Stimulated activated naive CD4-positive, alpha-beta T cell (primary cell): Measurements from ENCODE around the gene CNP.

Experiments
- DNase-seq, 6 experiments: peaks; one replicate each; lab custom pipeline; 2025; lab: John Stamatoyannopoulos, UW

The CNP gene

GRCh38 chr17:41972571-41973407, 6.2 kb downstream of the CNP start:
- no peak for DNase-seq

GRCh38 chr17:41973408-41973811, 6.8 kb downstream of the CNP start:
- DNase-seq = no peak

- no peak for DNase-seq
These were observed 7.4 kb downstream of the CNP start for GRCh38 chr17:41974031-41974430.

GRCh38 chr17:41974658-41975057, 8.1 kb downstream of the CNP start:
- DNase-seq = no peak

- no peak for DNase-seq
These were observed 8.8 kb downstream of the CNP start for GRCh38 chr17:41975099-41976083.

GRCh38 chr17:41976142-41976768, 9.7 kb downstream of the CNP start:
- DNase-seq = no peak

GRCh38 chr17:41977991-41978390, 11.4 kb downstream of the CNP start:
- DNase-seq = no peak

- no peak for DNase-seq
These were observed 15.6 kb downstream of the CNP start for GRCh38 chr17:41982026-41982760.

- no peak for DNase-seq
These were observed 17.9 kb downstream of the CNP start for GRCh38 chr17:41984454-41984853.

- no peak for DNase-seq
These were observed 19.3 kb downstream of the CNP start for GRCh38 chr17:41985919-41986318.

GRCh38 chr17:41986634-41987033, 20.0 kb downstream of the CNP start:
- DNase-seq = no peak

- no peak for DNase-seq
These were observed 21.0 kb downstream of the CNP start for GRCh38 chr17:41987642-41988041.

GRCh38 chr17:41988418-41988817, 21.8 kb downstream of the CNP start:
- no peak for DNase-seq

GRCh38 chr17:41989702-41990419, 23.3 kb downstream of the CNP start:
- no peak for DNase-seq

- no peak for DNase-seq
These were observed 26.0 kb downstream of the CNP start for GRCh38 chr17:41992576-41992975.

GRCh38 chr17:41996855-41997164, 30.2 kb downstream of the CNP start:
- no peak for DNase-seq

- DNase-seq = no peak
These were observed 31.9 kb downstream of the CNP start for GRCh38 chr17:41998497-41998896.

- DNase-seq = no peak
These were observed 34.0 kb downstream of the CNP start for GRCh38 chr17:42000413-42001133.

GRCh38 chr17:42001729-42002128, 35.1 kb downstream of the CNP start:
- no peak for DNase-seq

- DNase-seq = no peak
These were observed 35.7 kb downstream of the CNP start for GRCh38 chr17:42002175-42002791.
